ENCODE data around the gene PAPPA2. TPM values are rescaled to one million over a fixed set of nuclear protein-coding genes. Genes with fewer than 3 reads are reported as not detected.
A peak's percentile ranks its signal among the peaks of the same experiment; 100 is the strongest.

The PAPPA2 gene
- total and polyA plus RNA-seq, 9 of the 15 experiments (the other 6 are each of a cell fraction or from before 2014, with no cell fraction given) = 0.01 to 0.15 (median 0.05) TPM; not detected in 2

DNA sequence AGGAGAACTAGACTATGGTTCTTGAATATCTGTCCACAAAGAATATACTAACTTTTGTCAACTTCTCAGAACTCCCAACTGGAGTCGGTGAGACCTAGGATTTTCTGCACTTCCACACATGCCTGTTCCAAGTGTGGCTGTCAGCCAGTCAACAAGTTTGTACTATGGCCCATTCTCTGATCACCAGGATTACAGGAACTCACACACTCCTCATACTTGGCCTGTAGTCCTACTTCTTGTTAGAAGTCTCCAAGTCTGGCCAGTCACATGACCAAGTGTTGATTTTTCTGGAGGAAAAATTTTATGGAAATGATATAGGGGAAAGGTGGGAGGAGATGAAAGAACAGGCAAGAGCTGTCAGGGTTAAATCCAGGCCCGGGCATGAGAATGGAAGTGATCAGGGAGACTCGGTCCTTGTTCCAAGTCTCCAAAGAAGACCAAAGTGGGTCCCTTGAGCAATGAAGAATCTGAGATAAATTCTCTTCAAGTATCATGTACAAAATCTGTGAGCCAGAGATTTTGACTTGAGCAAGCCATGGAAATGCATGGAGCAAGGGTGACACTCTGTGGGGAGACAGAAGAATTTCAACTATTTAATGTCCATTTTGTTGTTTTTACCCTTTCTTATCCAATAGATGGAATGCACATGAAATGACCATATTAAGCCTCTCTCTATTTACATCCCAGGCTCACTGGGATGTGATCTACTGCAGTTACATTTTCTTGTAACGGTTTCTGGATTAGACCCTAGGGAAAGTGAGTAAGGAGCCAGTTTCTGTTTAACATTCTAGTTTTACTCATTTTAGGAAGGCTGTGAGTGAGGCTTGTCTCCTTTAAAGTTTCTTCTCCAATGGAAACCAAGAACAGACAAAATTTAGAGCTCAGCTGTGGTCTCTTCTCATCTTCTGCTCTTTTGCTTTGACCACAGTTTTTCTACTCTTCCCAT, 380.6 kb downstream of the PAPPA2 start (continued):
- peak; percentile 94 to 95 for TF ChIP-seq RAD21 (CRISPR knock-in tag; conservative IDR thresholded peaks at IDR 0.05 in 1 of 2, IDR thresholded peaks at IDR 0.05 in 1 of 2)
- TF ChIP-seq SMC3 (conservative IDR thresholded peaks at IDR 0.05; ENCODE audit: insufficient read depth, low read depth, low read length) = peak; percentile 75
- TF ChIP-seq, protein P1, sequence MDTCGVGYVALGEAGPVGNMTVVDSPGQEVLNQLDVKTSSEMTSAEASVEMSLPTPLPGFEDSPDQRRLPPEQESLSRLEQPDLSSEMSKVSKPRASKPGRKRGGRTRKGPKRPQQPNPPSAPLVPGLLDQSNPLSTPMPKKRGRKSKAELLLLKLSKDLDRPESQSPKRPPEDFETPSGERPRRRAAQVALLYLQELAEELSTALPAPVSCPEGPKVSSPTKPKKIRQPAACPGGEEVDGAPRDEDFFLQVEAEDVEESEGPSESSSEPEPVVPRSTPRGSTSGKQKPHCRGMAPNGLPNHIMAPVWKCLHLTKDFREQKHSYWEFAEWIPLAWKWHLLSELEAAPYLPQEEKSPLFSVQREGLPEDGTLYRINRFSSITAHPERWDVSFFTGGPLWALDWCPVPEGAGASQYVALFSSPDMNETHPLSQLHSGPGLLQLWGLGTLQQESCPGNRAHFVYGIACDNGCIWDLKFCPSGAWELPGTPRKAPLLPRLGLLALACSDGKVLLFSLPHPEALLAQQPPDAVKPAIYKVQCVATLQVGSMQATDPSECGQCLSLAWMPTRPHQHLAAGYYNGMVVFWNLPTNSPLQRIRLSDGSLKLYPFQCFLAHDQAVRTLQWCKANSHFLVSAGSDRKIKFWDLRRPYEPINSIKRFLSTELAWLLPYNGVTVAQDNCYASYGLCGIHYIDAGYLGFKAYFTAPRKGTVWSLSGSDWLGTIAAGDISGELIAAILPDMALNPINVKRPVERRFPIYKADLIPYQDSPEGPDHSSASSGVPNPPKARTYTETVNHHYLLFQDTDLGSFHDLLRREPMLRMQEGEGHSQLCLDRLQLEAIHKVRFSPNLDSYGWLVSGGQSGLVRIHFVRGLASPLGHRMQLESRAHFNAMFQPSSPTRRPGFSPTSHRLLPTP (IDR thresholded peaks at IDR 0.05; ENCODE audit: borderline replicate concordance, extremely low read depth, insufficient read length) = no peak
- TF ChIP-seq TEAD4 (IDR thresholded peaks at IDR 0.05; ENCODE audit: low read length) = peak; percentile 39; the same call in 1 of the 2 replicates
- TF ChIP-seq TEAD4 (CRISPR knock-in tag; IDR thresholded peaks at IDR 0.05; ENCODE audit: borderline replicate concordance) = no peak
- no peak for TF ChIP-seq ZBTB12 (CRISPR knock-in tag; IDR thresholded peaks at IDR 0.05)
- TF ChIP-seq ZNF12 (CRISPR knock-in tag; IDR thresholded peaks at IDR 0.05) = no peak
- no peak for TF ChIP-seq ZZZ3 (IDR thresholded peaks at IDR 0.05)
- TF ChIP-seq, protein P2, sequence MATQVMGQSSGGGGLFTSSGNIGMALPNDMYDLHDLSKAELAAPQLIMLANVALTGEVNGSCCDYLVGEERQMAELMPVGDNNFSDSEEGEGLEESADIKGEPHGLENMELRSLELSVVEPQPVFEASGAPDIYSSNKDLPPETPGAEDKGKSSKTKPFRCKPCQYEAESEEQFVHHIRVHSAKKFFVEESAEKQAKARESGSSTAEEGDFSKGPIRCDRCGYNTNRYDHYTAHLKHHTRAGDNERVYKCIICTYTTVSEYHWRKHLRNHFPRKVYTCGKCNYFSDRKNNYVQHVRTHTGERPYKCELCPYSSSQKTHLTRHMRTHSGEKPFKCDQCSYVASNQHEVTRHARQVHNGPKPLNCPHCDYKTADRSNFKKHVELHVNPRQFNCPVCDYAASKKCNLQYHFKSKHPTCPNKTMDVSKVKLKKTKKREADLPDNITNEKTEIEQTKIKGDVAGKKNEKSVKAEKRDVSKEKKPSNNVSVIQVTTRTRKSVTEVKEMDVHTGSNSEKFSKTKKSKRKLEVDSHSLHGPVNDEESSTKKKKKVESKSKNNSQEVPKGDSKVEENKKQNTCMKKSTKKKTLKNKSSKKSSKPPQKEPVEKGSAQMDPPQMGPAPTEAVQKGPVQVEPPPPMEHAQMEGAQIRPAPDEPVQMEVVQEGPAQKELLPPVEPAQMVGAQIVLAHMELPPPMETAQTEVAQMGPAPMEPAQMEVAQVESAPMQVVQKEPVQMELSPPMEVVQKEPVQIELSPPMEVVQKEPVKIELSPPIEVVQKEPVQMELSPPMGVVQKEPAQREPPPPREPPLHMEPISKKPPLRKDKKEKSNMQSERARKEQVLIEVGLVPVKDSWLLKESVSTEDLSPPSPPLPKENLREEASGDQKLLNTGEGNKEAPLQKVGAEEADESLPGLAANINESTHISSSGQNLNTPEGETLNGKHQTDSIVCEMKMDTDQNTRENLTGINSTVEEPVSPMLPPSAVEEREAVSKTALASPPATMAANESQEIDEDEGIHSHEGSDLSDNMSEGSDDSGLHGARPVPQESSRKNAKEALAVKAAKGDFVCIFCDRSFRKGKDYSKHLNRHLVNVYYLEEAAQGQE (IDR thresholded peaks at IDR 0.05; ENCODE audit: borderline replicate concordance) = peak; percentile 79
- TF ChIP-seq, protein P2 (CRISPR knock-in tag; IDR thresholded peaks at IDR 0.05; ENCODE audit: low read depth) = no peak
- TF ChIP-seq ATF6 (CRISPR knock-in tag; IDR thresholded peaks at IDR 0.05) = no peak
